Measurements from ENCODE around the gene VDR.

VDR gene

DNA sequence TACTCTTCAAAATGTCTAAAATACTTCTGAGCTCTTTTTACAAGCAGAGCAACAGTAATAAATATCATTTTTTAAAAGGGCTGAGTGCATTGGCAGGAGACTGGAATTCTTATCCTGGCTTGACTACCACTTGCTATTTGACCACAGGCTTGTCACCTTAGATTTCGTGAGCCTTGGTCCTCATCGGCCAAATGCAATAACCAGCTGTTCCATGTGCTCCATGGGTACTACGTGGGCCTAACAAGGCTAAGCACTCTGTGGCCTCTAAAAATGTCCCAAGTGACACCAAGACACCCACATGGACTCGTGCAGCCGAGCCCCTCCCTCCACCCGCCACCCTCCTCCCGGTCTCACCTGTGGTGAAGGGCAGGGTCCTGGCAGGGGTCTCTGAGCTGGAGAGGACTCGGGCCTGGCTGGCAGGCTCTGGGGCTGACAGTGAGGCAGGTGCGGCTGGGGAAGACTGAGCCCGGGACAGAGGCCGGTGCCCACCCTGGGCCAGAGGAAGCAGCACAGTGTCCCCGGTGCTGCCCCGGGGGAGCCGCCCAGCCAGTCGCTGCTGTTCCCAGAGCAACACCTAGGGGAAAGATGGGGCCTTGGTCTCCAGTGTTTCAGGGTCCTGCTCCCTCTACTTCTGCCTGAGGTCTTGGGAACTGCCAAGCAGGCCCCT lies 111.6 kb downstream of the VDR start:
- DNase-seq (ENCODE audit: low spot score): no peak

DNA sequence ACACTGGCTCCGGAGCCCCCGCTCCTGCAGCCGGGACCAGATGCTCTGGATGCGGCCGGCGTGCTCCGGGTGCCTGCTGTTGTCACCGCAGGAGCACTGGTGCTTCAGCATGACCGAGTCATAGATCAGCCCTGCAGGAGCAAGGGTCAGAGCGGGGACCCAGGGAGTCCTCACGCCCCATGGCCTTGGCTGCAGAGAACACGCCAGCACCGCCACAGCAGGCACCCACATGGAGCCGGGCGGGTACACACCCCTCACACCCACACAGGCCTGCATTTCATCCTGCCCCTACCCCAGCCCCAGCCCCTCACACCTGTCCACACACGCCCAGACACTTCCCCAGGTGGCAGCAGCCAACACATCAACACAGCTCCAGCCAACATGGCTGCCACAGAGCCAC lies 112.9 kb downstream of the VDR start:
- DNase-seq (ENCODE audit: low spot score): no peak
